ENCODE data around the gene STK11IP.
A peak's percentile ranks its signal among the peaks of the same experiment; 100 is the strongest.

Gene STK11IP

DNA sequence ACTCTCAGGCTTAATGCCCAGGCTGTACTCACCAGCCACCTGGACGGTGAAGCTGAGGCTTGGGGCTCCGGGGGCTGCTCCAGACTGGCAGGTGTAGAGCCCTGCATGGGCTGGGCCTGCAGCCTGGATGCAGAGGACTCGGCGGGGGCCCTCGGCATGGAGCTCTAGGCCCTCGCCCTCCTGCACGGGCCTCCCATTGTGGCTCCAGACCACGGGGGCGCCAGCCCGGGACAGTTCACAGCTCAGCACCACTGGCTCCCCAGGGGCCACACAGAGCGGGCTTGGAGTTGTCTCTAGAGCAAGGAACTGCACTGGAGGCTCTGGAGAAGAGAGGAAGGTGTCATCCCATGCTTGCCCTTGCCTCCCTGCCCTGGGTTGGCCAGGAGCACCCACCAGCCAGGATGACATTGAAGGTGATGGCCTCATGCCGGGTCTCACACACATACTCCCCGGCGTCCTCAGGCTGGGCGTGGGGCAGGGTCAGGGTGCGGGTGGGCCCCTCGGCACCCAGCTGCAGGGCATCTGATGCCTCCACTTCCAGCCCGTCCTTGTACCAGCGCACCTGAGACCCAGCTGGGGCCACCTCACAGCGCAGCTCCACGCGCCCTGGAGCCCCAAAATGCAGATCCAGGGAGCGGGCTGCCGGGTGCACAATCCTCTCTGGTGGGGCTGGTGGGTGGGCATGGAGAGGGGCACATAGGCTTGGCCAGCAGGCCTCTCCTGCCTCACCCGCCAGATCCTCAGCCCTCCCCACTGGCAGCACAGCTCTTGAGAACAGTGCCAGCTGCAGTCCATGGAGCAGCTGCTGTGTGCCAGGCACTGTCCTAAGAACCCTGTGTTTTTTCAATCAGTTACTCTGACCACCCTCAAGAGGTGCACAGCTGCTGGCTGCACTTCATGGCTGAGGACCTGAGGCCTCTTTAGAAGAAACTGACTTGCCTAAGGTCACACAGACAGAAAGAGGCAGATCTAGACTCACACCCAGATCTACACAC, 39.6 kb upstream of the STK11IP start:
- no peak overlapping the region for H3K4me3 ChIP-seq (ENCODE audit: low read length)
- H3K4me1 ChIP-seq (ENCODE audit: low read length) = no peaks in the 10 kb centered on the region
- TF ChIP-seq, protein P1, sequence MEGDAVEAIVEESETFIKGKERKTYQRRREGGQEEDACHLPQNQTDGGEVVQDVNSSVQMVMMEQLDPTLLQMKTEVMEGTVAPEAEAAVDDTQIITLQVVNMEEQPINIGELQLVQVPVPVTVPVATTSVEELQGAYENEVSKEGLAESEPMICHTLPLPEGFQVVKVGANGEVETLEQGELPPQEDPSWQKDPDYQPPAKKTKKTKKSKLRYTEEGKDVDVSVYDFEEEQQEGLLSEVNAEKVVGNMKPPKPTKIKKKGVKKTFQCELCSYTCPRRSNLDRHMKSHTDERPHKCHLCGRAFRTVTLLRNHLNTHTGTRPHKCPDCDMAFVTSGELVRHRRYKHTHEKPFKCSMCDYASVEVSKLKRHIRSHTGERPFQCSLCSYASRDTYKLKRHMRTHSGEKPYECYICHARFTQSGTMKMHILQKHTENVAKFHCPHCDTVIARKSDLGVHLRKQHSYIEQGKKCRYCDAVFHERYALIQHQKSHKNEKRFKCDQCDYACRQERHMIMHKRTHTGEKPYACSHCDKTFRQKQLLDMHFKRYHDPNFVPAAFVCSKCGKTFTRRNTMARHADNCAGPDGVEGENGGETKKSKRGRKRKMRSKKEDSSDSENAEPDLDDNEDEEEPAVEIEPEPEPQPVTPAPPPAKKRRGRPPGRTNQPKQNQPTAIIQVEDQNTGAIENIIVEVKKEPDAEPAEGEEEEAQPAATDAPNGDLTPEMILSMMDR (IDR thresholded peaks at IDR 0.05; ENCODE audit: low read depth, low read length) = no peak
- TF ChIP-seq EZH2phosphoT487 (IDR thresholded peaks at IDR 0.05; ENCODE audit: low read depth) = no peak
- no peaks in the 10 kb centered on the region for H3K9me3 ChIP-seq (ENCODE audit: insufficient read depth, low read length)
- no peaks in the 10 kb centered on the region for H4K20me1 ChIP-seq (ENCODE audit: insufficient read depth, low read length)
- no peaks in the 10 kb centered on the region for H3K36me3 ChIP-seq (replicated peaks; ENCODE audit: low read depth, low read length)
- H3K4me2 ChIP-seq (ENCODE audit: low read length) = no peak overlapping the region
- H3K27me3 ChIP-seq (ENCODE audit: low read depth, low read length) = no peaks in the 10 kb centered on the region
- H3K27ac ChIP-seq (ENCODE audit: low read length) = no peak overlapping the region
- no peak overlapping the region for H3K9ac ChIP-seq (ENCODE audit: low read length)
- H3K79me2 ChIP-seq (ENCODE audit: low read length) = no peaks in the 10 kb centered on the region
- no peak overlapping the region for H2AFZ ChIP-seq (ENCODE audit: low read depth, low read length)

DNA sequence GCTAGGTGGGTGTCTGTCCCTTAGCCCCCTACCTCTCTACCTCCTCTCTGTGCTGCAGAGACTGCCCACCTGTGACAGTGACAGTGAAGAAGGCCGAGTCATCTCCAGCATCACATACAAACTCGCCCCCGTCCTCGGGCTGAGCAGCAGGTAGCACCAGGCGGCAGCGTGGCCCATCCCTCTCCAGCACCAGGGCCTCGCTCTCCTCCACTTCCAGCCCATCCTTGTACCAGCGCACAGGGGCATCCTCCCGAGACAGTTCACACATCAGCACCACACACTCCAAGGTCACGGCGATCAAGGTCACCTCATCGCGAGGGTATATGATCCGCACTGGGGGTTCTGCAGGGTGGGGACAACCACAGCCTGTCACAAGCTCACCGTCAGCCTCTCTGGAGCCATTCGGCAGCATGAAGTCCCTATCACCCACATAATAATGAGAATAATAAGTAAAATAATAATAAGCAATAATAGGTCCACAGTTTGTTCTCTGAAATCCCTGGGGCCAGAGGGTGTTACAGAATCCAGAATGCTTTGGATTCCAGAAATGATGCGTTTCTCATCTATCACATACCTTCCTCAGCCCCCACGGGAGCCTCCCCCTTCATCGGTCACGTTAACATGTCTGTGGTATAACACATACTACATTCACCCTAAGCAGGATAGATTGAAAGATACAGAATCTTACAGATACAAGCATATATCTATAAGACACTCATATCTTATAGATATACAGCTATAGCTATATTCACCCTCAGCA, 38.3 kb upstream of the STK11IP start:
- no peaks in the 10 kb centered on the region for H4K20me1 ChIP-seq (ENCODE audit: insufficient read depth, low read length)
- no peak overlapping the region for H3K27ac ChIP-seq (ENCODE audit: low read length)
- no peak overlapping the region for H3K4me2 ChIP-seq (ENCODE audit: low read length)
- H3K9ac ChIP-seq (ENCODE audit: low read length) = no peak overlapping the region
- no peaks in the 10 kb centered on the region for H3K9me3 ChIP-seq (ENCODE audit: insufficient read depth, low read length)
- H3K36me3 ChIP-seq (replicated peaks; ENCODE audit: low read depth, low read length) = no peaks in the 10 kb centered on the region
- no peaks in the 10 kb centered on the region for H3K79me2 ChIP-seq (ENCODE audit: low read length)
- H3K4me3 ChIP-seq (ENCODE audit: low read length) = no peak overlapping the region
- no peak overlapping the region for H2AFZ ChIP-seq (ENCODE audit: low read depth, low read length)
- no peak for TF ChIP-seq EZH2phosphoT487 (IDR thresholded peaks at IDR 0.05; ENCODE audit: low read depth)
- TF ChIP-seq, protein P1 (IDR thresholded peaks at IDR 0.05; ENCODE audit: low read depth, low read length) = no peak
- H3K27me3 ChIP-seq (ENCODE audit: low read depth, low read length) = no peaks in the 10 kb centered on the region
- H3K4me1 ChIP-seq (ENCODE audit: low read length) = no peaks in the 10 kb centered on the region

DNA sequence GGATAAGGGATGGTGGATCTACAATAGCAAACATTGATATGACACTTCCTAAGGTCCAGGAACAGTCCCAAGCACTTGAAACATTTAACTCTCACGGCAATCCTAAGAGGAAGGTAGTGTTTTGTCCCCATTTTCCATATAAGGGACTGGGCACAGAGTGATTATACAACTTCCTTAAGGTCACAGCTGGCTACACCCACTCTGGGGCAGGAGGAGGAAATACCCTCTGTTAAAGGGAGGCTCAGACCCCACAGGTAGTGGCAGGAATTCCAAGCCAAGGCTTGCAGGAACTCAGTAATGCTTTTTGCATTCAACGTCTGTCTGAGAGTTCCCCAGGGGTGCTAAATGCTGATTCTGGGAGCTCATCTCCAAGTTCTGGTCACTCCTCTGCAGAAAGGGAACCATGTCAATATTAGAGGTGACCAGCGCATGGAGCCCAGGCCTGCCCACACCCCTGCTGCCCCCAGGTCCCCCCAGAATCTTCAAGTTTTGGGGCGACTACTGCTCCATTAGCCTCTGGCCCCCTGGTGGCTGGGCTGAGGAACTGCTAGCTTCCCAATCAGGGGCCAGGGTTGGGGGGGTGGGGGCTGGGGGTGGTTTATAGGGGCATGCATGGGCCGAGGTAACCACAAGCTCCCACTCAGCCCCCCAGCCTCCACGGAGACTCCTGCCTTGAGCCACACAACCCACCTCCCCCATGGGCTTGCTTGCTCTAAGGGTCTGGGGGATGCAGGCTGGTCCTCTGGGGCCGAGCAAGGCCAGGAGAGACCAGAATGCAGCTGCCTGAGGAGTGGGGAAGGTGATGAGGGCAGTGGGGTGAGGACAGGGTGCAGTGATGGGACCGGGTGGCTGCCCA, 37.4 kb upstream of the STK11IP start:
- Histone ChIP-seq H3K9ac (ENCODE audit: low read length) (no peak overlapping the region), H3K4me3 (ENCODE audit: low read length) (no peak overlapping the region)

More for the DNA sequence above, 37.4 kb upstream of the STK11IP start:
- Histone ChIP-seq H3K4me1 (ENCODE audit: low read length) (no peaks in the 10 kb centered on the region), H3K79me2 (ENCODE audit: low read length) (no peaks in the 10 kb centered on the region), H3K36me3 (replicated peaks; ENCODE audit: low read depth, low read length) (no peaks in the 10 kb centered on the region), H3K27me3 (ENCODE audit: low read depth, low read length) (no peaks in the 10 kb centered on the region), H2AFZ (ENCODE audit: low read depth, low read length) (0 out of 2 replicates have a peak overlapping the region, but pooled peaks have one; percentile 39), H3K27ac (ENCODE audit: low read length) (no peak overlapping the region), H4K20me1 (ENCODE audit: insufficient read depth, low read length) (no peaks in the 10 kb centered on the region), H3K4me2 (ENCODE audit: low read length) (0 out of 2 replicates have a peak overlapping the region, but pooled peaks have one; percentile 13), H3K9me3 (ENCODE audit: insufficient read depth, low read length) (no peaks in the 10 kb centered on the region)
- TF ChIP-seq, protein P1 (IDR thresholded peaks at IDR 0.05; ENCODE audit: low read depth, low read length) = peak; percentile 49
- no peak for TF ChIP-seq EZH2phosphoT487 (IDR thresholded peaks at IDR 0.05; ENCODE audit: low read depth)
